Measurements from ENCODE around the gene KLHL30. TPM values are rescaled to one million over a fixed set of nuclear protein-coding genes. Genes with fewer than 3 reads are reported as not detected.
A peak's percentile ranks its signal among the peaks of the same experiment; 100 is the strongest.

The KLHL30 gene
- total and polyA plus RNA-seq, 8 donors, result 0.06 to 1.0 (median 0.15) TPM

DNA sequence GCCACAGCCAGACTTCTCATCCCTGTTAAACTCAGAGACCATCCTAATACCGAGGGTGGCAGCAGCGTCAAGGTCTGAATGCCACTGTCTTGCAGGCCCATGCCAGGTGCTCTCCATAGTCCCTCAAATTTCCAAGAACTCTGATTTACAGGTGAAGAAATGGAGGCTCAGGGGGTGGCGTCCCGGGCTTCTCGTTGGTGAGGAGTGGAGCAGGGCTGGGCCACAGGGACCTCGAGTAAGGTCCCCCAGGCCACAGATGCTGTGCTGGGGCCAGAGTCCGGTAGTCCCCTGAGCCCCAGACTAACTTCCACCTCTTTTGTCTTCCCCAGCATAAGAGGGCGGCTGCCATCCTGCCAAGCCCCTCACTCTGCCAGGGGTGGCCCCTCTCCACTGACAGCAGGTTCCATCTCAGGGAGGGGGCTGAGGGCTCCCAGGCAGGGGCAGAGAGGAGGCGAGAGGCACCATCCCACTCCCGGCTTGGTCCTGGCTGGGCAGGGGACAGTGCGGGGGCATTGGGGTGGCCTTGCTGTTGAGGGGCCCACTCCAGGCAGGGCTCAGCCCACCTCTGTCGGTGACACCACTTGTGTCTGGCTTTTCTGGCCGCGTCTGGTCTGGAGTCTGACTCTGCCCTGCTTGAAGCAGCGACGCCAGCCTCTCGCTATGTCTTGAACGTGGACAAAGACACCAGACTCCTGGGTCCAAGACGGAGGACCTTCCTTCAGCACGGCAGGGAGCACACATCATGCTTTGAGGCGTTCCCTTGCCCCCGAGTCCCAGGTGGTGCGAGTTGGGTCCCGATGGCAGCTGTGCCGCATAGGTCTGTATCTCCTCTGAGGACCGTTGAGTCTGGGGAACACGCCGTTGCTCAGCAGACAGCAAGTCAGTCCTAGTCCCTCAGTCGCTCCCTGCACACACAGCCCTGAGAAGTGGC lies 15.9 kb upstream of the KLHL30 start:
- TF ChIP-seq, protein P1, sequence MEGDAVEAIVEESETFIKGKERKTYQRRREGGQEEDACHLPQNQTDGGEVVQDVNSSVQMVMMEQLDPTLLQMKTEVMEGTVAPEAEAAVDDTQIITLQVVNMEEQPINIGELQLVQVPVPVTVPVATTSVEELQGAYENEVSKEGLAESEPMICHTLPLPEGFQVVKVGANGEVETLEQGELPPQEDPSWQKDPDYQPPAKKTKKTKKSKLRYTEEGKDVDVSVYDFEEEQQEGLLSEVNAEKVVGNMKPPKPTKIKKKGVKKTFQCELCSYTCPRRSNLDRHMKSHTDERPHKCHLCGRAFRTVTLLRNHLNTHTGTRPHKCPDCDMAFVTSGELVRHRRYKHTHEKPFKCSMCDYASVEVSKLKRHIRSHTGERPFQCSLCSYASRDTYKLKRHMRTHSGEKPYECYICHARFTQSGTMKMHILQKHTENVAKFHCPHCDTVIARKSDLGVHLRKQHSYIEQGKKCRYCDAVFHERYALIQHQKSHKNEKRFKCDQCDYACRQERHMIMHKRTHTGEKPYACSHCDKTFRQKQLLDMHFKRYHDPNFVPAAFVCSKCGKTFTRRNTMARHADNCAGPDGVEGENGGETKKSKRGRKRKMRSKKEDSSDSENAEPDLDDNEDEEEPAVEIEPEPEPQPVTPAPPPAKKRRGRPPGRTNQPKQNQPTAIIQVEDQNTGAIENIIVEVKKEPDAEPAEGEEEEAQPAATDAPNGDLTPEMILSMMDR (IDR thresholded peaks at IDR 0.05), result no peak

DNA sequence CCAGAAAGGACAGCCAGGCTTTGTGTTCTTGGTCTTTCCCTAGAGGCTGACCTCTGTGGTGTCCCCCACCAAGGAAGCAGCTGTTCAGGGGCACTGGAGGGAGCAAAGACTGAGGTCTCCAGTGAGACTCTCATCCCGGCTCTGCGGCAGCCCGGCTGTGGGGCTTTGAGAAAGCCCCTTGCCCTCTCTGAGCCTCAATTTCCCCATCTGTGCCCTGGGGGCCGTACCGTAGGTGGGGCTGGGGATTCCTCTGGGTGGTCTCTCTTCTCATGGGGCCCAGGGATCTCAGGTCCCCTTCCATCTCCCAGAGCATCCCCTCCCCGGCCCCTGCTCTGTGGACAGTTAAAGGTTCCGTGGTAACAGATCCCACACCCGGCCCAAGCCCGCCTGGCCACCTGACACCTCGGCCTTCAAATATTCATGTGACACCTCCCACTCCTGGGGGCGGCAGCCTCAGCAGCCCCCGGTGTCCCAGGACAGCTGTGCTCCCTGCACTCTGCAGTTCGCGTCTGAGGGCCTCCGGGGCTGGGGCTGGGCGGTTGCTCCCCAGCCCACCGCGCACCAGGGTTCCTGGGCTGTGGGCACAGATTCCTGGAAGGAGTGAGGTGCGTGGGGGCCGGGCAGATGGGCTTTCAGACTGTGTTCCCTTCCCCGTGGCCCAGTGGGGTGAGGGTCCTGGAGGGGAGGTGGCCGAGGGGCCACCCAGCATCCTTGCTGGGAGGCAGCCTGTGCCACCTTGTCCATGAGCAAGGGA lies 15.1 kb upstream of the KLHL30 start:
- Histone ChIP-seq H3K4me3 (no peak overlapping the region), H3K9me3 (no peaks in the 10 kb centered on the region), H3K4me1 (peaks cover 0 to 5% of the 10 kb centered on the region in 2 donors), H3K36me3 (no peaks in the 10 kb centered on the region), H3K27ac (no peak overlapping the region), H3K27me3 (peaks cover 0 to 35% of the 10 kb centered on the region in 2 donors)
- peak in 1 of 4 donors; percentile 72 for DNase-seq
- intact Hi-C loops (cut with DNase I), result no loop called here
- ATAC-seq, result no peak
- TF ChIP-seq, protein P1 (IDR thresholded peaks at IDR 0.05), result no peak

More for the DNA sequence above, 15.9 kb upstream of the KLHL30 start:
- no peaks in the 10 kb centered on the region for H3K36me3 ChIP-seq
- DNase-seq (peak in 1 of 4 donors; percentile 68), ATAC-seq (no peak)
- H3K27ac ChIP-seq, result no peak overlapping the region
- H3K4me1 ChIP-seq, result peaks cover 0 to 3% of the 10 kb centered on the region in 2 donors
- no peak overlapping the region for H3K4me3 ChIP-seq
- peaks cover 0 to 32% of the 10 kb centered on the region in 2 donors for H3K27me3 ChIP-seq
- no peaks in the 10 kb centered on the region for H3K9me3 ChIP-seq
- intact Hi-C loops (cut with DNase I), result no loop called here

DNA sequence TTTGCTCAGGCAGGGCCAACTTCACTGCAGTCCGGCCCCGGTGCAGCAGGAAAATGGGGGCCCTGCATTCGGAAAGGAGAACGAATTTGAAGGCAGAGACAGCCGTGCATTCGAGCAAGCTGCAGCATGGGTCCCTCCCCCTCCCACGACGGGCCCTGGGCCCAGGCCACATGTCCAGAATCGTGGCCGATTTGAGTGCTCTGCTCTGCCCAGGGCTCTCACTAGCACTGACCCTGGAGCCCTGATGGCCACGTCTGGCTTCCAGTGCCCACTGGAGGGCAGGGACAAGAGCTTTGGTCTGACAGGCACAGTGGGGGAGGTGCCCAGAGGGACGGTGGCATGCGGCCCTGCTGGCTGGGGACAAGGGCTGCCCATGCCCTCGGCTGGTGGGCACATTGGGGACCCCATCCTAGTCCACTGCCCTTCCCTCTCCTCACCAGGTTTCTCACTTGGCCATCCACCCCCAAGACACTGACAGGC lies 14.4 kb upstream of the KLHL30 start:
- Histone ChIP-seq H3K27me3 (peaks cover 0 to 42% of the 10 kb centered on the region in 2 donors), H3K9me3 (no peaks in the 10 kb centered on the region), H3K36me3 (no peaks in the 10 kb centered on the region), H3K27ac (no peak overlapping the region), H3K4me3 (no peak overlapping the region), H3K4me1 (peaks cover 0 to 5% of the 10 kb centered on the region in 2 donors)
- intact Hi-C loops (cut with DNase I), result no loop called here
- ATAC-seq (no peak), DNase-seq (peak in 1 of 4 donors; percentile 67)
- TF ChIP-seq, protein P1 (IDR thresholded peaks at IDR 0.05), result no peak

DNA sequence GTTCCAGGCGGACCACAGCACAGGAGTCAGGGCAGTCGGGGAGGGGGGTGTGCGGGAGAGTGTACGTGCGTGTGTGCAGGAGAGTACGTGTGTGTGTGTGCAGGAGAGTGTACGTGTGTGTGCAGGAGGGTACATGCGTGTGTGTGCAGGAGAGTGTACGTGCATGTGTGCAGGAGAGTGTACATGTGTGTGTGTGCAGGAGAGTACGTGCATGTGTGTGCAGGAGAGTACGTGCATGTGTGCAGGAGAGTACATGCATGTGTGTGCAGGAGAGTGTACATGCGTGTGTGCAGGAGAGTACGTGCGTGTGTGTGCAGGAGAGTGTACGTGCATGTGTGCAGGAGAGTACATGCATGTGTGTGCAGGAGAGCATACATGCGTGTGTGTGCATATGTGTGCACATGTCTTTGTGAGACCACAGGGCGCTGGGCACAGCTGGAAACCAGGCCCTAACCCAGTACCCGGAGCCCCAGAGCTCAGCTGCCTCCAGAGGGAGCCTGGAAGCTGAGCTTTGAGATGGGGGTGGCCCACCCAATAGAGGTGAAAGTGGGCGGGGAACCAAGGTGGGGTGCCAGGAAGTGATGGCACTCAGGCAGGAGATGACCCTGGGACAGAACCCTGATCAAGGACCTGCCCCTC lies 13.9 kb upstream of the KLHL30 start:
- Histone ChIP-seq H3K27me3 (peaks cover 0 to 46% of the 10 kb centered on the region in 2 donors), H3K36me3 (no peaks in the 10 kb centered on the region), H3K9me3 (no peaks in the 10 kb centered on the region), H3K4me3 (no peak overlapping the region), H3K4me1 (peaks cover 0 to 5% of the 10 kb centered on the region in 2 donors), H3K27ac (no peak overlapping the region)
- intact Hi-C loops (cut with DNase I), result no loop called here
- TF ChIP-seq, protein P1 (IDR thresholded peaks at IDR 0.05), result no peak
- DNase-seq, result peak in 1 of 4 donors; percentile 37
- no peak for ATAC-seq

Measured in left lung (tissue), 10 donors.